NOMO-1 treated with dmso at 0.1 percent for 144 hours (cell line): Measurements from ENCODE around the gene SYT2.
"Not testable (repeated sequence)": the region's sequence is repeated elsewhere in the genome, so short reads cannot be mapped to it uniquely, and the experiment has no call there.

ENCODE experiments used
- DNase-seq: peaks from one replicate; lab custom pipeline; 2025; ENCODE audit not compliant: unreplicated experiment; lab: John Stamatoyannopoulos, UW

The SYT2 gene

GRCh38 chr1:202710070-202711045, at the start of gene SYT2:
SYT2 (minus strand) TSS chr1:202710454; CDS start chr1:202605772, 104,682 bp downstream.
- DNase-seq = no peak

GRCh38 chr1:202756391-202756790, 46.1 kb upstream of the SYT2 start:
- no peak for DNase-seq

DNA sequence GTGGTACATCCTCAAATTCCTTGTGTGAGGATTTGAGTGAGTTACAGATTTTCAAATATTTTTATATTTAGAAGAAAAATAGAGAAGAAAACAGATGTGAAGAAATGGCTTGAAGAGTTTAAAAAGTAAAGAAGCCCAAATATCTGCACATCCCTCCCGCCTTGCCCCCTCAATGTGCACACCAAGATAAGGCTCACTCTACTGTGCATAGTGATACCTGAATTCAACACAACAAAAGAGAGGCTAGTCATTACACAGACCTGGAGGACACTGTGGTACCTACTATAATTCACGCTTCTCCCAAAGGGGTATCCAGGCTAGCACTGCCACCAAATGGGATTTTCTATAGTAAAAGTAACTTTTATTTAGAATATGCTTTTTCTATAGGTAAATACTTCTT, 44.0 kb upstream of the SYT2 start:
- DNase-seq = no peak

- DNase-seq = no peak
These were observed 42.5 kb upstream of the SYT2 start for GRCh38 chr1:202752774-202753173.

- no peak for DNase-seq
These were observed 40.5 kb upstream of the SYT2 start for GRCh38 chr1:202750761-202751160.

DNA sequence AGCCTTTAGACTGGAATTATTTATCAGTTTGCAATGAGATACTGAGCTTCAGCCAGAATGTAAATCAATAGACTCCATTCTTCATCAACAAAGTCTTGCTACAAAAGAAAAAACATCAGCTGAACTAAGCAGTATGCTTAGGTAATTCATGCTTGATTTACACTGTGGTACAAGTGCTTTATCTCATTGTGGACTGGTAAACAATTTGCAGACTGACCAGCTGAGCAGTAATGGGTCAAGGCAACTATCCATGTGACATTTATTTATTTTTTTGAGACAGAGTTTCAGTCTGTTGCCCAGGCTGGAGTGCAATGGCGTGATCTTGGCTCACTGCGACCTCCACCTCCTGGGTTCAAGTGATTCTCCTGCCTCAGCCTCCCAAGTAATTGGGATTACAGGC, 39.8 kb upstream of the SYT2 start:
- DNase-seq = no peak

- no peak for DNase-seq
These were observed 35.2 kb upstream of the SYT2 start for GRCh38 chr1:202745323-202745888.

DNA sequence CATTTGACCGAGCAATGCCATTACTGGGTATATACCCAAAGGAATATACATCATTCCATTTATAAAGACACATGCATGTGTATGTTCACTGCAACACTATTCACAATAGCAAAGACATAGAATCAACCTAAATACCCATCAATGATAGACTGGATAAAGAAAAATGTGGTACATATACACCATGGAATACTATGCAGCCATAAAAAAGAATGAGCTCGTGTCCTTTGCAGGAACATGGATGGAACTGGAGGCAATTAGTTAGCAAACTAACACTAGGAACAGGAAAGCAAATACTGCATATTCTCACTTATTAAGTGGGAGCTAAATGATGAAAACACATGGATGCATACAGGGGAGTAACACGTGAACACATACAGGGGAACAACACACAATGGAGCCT, 34.5 kb upstream of the SYT2 start:
- DNase-seq = not testable (repeated sequence)

DNA sequence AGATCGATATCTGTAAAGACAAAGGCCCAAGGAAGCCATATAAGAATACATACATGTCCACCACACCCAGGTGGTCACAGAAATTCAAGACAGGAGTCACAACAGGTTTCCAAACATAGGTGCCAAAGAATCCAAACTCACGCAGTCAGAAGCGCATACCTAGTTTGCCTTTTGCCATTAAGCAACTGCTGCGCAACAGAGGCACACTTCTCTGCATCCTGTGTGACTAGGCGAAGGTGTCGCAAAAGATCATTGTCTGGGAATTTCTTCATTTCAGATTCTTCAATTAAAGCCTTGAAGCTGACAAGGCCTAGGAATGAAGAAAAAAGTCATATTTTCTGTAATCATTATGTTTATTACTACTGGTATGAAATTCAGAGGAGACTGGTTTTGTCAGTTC, 32.2 kb upstream of the SYT2 start:
- no peak for DNase-seq

DNA sequence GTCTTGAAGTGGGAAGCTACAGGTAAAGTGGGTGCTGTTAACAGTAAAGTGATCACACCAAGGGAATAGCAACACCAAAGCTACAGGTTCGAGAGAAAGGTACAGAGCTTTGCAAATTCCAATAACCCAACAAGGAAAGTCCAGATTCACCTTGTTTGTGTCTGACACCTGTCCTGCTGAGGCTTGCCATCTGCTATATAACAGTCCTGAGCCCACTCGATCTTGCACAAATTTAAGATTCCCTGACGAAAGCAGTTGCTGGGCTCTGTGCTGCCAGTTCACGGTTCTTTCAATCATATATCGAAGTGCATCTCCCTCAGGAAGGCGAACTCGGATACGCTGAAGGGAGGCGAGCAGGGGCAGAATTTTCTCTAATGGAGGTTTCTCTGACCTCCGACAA, 23.0 kb upstream of the SYT2 start:
- DNase-seq = no peak

DNA sequence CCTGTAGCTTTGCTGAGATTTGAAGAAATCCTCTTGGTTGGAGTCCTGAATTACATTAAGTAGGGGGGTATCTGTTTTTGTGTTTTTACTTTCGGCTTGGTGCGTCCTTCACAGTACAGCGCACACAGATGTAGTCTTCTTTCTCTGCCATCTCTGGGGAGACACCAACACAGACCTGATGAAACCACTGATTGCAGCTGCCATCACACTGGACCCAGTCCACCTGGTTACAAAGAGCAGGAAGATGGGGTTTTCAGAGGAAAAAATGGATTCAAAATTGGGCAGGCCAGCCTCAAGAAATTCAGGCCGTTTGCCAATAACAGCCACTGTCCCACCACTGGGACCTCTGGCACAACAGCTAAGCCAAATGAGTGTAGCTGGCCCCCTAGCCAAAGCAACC, 18.7 kb upstream of the SYT2 start:
- no peak for DNase-seq

- DNase-seq = no peak
These were observed 15.3 kb upstream of the SYT2 start for GRCh38 chr1:202725526-202725925.

DNA sequence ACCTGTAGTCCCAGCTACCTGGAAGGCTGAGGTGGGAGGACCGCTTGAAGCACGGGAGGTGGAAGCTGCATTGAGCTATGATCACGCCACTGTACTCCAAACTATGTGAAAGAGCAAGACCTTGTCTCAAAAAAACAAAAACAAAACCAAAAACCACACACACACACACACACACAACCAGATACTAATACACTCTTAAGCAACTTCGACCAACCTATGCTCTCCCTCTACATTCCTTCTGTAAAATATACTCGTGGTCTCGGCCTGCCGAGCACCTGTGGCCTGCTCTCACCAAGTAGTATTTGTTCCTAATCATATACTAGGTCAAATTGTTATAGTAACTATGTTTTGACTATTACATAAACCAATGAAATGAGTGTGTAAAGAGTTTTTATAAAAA, 13.5 kb upstream of the SYT2 start:
- no peak for DNase-seq

DNA sequence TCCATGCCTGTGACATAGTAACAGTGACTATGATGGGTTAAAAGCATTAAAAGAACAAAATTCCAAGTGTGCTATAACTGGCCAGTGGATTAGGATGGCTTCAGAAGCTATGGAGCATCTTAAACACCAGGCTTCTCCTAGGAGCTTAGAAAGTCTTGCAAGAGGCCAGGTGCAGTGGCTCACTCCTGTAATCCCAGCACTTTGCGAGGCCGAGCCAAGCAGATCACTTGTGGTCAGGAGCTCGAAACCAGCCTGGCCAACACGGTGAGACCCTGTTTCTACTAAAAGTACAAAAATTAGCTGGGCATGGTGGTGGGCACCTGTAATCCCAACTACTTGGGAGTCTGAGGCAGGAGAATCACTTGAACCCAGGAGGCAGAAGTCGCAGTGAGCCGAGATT, 12.8 kb upstream of the SYT2 start:
- not testable (repeated sequence) for DNase-seq

DNA sequence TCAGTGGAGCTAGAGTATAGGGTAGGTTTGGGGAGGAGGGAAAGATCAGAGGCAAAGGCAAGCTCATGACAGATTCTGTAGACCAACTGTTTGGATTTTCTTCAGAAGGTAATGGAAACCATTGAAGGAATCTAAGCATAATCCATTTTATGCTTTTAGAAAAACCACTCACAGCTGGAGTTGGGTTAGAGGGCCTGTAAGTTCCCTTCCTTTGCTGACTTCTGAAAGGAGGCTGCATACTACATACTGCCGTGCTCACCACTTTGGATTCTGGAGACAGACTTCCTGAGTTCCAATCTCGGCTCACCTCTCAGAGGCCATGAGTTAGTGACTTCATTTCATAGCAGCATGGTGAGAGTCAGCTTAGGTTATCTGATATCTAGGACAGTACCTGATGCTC, 6.4 kb upstream of the SYT2 start:
- no peak for DNase-seq

- DNase-seq = not testable (repeated sequence)
These were observed 3.9 kb upstream of the SYT2 start for GRCh38 chr1:202714202-202714601.

DNA sequence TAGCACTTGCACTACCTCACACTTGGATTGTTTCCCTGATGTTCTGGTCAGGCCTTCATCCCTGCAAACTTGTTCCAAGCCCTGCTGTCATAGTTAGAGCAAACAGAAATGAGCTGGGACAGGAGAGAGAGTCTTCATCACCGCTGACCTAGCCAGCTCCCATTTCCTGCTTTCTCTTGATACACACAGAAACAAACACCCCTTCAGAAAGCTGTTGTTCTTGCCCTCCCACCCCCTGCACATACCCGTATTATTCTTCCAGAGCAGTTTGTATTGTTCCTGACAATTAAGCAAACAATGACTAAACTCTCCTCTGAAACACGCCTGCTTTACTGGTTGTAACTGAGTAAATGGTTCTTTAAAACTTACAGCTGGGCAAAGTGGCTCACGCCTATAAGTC, 2.9 kb upstream of the SYT2 start:
- DNase-seq = no peak

DNA sequence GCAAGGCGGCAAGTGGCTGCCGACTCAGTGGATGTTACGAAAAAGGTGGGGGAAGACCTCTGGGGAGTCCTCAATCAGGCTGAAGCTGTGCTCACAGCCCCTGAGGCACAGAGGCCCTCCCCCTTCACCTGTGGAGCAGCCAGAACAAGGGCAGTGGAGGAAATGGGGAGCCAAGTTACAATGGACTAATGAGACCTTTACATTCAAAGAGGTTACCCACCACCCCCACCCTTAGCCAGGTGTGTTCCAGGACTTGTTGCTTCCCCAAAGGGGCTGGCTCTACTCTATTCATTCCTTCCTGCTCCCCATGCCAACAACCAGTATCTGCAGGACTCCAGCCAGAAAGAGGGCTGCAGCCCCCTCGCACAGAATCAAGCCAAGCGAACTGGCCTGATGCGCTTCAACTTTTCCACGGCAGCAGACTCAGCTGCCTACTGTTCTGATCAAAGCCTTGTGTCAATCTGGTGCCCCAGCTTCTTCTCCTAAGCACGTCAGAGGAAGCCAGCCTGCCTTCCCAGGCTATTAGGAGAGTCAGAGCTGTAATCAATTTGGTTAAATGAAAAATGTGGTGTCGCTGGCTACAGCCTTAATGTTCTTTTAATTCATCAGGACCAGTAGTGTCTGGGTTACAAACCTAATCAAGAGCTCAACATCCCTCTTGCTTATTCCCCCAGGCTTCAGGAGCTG, 1.8 kb upstream of the SYT2 start:
- no peak for DNase-seq

GRCh38 chr1:202709276-202710041, 795 bp downstream of the SYT2 start:
- no peak for DNase-seq

- DNase-seq = no peak
These were observed 1.6 kb downstream of the SYT2 start for GRCh38 chr1:202708456-202709275.
